Measurements from ENCODE around the gene SUPT20H.

SUPT20H gene

DNA sequence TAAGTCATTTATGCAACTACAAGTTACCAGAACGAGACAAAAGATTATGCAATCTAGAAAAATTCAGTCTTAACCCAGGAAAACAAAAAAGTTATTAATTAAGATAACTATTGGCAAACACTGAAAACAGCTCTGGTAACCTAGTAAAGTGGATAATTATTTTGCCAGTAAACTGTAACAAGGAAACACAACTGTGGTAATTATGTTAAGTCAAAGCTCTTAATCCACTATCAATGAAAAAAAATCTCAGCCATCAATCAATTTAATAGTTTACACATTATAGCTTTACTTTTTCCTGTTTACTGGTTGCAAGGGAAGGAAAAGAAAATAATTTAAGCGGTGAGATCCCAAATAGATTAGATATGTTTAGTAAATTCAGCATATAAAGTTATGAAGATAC is 47.7 kb downstream of the SUPT20H start:
- TF ChIP-seq, protein P1, sequence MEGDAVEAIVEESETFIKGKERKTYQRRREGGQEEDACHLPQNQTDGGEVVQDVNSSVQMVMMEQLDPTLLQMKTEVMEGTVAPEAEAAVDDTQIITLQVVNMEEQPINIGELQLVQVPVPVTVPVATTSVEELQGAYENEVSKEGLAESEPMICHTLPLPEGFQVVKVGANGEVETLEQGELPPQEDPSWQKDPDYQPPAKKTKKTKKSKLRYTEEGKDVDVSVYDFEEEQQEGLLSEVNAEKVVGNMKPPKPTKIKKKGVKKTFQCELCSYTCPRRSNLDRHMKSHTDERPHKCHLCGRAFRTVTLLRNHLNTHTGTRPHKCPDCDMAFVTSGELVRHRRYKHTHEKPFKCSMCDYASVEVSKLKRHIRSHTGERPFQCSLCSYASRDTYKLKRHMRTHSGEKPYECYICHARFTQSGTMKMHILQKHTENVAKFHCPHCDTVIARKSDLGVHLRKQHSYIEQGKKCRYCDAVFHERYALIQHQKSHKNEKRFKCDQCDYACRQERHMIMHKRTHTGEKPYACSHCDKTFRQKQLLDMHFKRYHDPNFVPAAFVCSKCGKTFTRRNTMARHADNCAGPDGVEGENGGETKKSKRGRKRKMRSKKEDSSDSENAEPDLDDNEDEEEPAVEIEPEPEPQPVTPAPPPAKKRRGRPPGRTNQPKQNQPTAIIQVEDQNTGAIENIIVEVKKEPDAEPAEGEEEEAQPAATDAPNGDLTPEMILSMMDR (IDR thresholded peaks at IDR 0.05; ENCODE audit: low read length, missing control alignments) = no peak
- no peak for DNase-seq (ENCODE audit: low read depth)
- no peak overlapping the region for H3K4me3 ChIP-seq (replicated peaks; ENCODE audit: low read depth, low read length)

- DNase-seq (ENCODE audit: low read depth) = no peak
- H3K4me3 ChIP-seq (replicated peaks; ENCODE audit: low read depth, low read length) = no peak overlapping the region
- TF ChIP-seq, protein P1 (IDR thresholded peaks at IDR 0.05; ENCODE audit: low read length, missing control alignments) = no peak
These were observed 48.5 kb downstream of the SUPT20H start for GRCh38 chr13:37011002-37011401.

GRCh38 chr13:37010424-37010823 is 49.1 kb downstream of the SUPT20H start:
- TF ChIP-seq, protein P1 (IDR thresholded peaks at IDR 0.05; ENCODE audit: low read length, missing control alignments) = no peak
- DNase-seq (ENCODE audit: low read depth) = no peak
- no peak overlapping the region for H3K4me3 ChIP-seq (replicated peaks; ENCODE audit: low read depth, low read length)

DNA sequence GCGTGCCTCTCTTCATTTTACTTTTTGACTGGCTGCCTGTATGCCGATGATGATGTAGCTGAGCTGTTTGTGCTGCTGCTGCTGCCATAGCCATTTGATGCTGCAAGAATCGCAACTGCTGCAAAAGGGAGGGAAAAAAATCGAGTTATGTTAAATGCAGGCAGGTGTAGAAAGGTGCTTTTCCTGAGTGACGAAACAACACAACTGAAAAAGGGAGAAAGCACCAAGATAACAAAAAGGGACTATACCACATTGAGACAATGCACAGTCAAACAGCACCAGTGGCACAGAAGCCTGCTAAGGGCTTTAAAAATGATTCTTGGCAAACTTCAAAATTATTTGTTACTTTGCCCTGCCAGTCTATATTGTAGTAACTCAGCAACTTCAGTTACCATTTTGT is 49.8 kb downstream of the SUPT20H start:
- no peak for DNase-seq (ENCODE audit: low read depth)
- TF ChIP-seq, protein P1 (IDR thresholded peaks at IDR 0.05; ENCODE audit: low read length, missing control alignments) = no peak
- H3K4me3 ChIP-seq (replicated peaks; ENCODE audit: low read depth, low read length) = no peak overlapping the region

GRCh38 chr13:37001921-37002250 is 57.6 kb downstream of the SUPT20H start:
- H3K4me3 ChIP-seq (replicated peaks; ENCODE audit: low read depth, low read length) = peak overlapping the region; percentile 96
- TF ChIP-seq, protein P1 (IDR thresholded peaks at IDR 0.05; ENCODE audit: low read length, missing control alignments) = no peak
- DNase-seq (ENCODE audit: low read depth) = no peak

GRCh38 chr13:36999054-36999714 is 60.3 kb downstream of the SUPT20H start, which contains the start of gene ALG5:
TSS of gene ALG5 (minus strand) at chr13:36999340. CDS start at chr13:36999300, 40 bp downstream.
- peak within 1 kb of the TSS; percentile 96 for H3K4me3 ChIP-seq (replicated peaks; ENCODE audit: low read depth, low read length)
- TF ChIP-seq, protein P1 (IDR thresholded peaks at IDR 0.05; ENCODE audit: low read length, missing control alignments) = peak; percentile 58
- DNase-seq (ENCODE audit: low read depth) = peak; percentile 89

DNA sequence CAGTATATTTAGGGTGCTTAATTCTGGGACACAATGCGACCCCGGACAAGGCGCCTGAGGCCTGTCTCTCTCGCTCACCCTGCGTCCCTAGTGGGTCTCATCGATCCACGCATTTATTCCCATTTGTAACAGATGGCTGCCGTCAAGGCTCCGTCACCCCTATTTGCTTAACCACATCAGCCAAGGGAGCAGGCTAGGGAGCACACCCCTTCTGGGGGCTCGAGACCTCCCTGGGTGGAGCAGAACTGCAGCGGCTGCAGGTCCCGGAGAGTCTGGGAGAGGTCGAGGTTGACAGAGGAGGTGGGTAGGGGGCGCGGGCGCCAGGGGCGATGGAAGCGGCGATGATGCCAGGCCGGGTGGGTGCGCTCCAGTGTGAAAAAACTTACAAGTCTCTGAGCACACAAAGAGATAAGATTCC is 60.9 kb downstream of the SUPT20H start:
- peak overlapping the region; percentile 96 for H3K4me3 ChIP-seq (replicated peaks; ENCODE audit: low read depth, low read length)
- TF ChIP-seq, protein P1 (IDR thresholded peaks at IDR 0.05; ENCODE audit: low read length, missing control alignments) = no peak
- DNase-seq (ENCODE audit: low read depth) = no peak

Data from fibroblast of pulmonary artery (primary cell).